Activated CD4-positive, alpha-beta memory T cell treated with anti-CD3 and anti-CD28 coated beads for 36 hours (primary cell): ENCODE results near the gene CCDC192. TPM values are rescaled to one million over a fixed set of nuclear protein-coding genes. Genes with fewer than 3 reads are reported as not detected.
"Not testable (repeated sequence)": the region's sequence is repeated elsewhere in the genome, so short reads cannot be mapped to it uniquely, and the experiment has no call there.

Experiments
- CTCF ChIA-PET: fragments of 350-600 bp; sonication (Branson Sonifier 250); formaldehyde crosslinking; loops from one replicate; lab custom pipeline; 2021; ENCODE audit warnings: antibody characterized with exemption, inconsistent platforms; lab: Charles Lee
- POLR2A ChIA-PET: fragments of 350-600 bp; sonication (Branson Sonifier 250); formaldehyde crosslinking; loops from one replicate; lab custom pipeline; 2021; ENCODE audit warnings: antibody characterized with exemption; lab: Charles Lee
- DNase-seq: peaks from one replicate; pipeline ENCODE4 v3.0.0-alpha.2; 2020
- H3K27ac Mint-ChIP-seq: one replicate; pipeline ENCODE4 v1.8.0; 2021; ENCODE audit warnings: mixed read lengths
- H3K27me3 Mint-ChIP-seq: one replicate; pipeline ENCODE4 v1.8.0; 2021; ENCODE audit warnings: mixed read lengths
- H3K36me3 Mint-ChIP-seq: one replicate; pipeline ENCODE4 v1.8.0; 2021; ENCODE audit warnings: mixed read lengths
- H3K4me1 Mint-ChIP-seq: one replicate; pipeline ENCODE4 v1.8.0; 2021; ENCODE audit warnings: low read depth, mixed read lengths
- H3K4me3 Mint-ChIP-seq: one replicate; pipeline ENCODE4 v1.8.0; 2021; ENCODE audit warnings: mild to moderate bottlenecking, mixed read lengths
- H3K9me3 Mint-ChIP-seq: one replicate; pipeline ENCODE4 v1.8.0; 2021; ENCODE audit warnings: mixed read lengths
- intact Hi-C: fragments of 100-400 bp; cut with micrococcal nuclease; formaldehyde crosslinking; loops from one replicate; pipeline ENCODE4 v1.15.1; 2023
- total RNA-seq, 2 experiments: library from RNA; stranded (reverse); gene quantifications; one replicate each; pipeline ENCODE4 v1.2.3, GENCODE V29; 2021

Gene CCDC192
- total RNA-seq, 2 experiments from 2014 or later: not detected

DNA sequence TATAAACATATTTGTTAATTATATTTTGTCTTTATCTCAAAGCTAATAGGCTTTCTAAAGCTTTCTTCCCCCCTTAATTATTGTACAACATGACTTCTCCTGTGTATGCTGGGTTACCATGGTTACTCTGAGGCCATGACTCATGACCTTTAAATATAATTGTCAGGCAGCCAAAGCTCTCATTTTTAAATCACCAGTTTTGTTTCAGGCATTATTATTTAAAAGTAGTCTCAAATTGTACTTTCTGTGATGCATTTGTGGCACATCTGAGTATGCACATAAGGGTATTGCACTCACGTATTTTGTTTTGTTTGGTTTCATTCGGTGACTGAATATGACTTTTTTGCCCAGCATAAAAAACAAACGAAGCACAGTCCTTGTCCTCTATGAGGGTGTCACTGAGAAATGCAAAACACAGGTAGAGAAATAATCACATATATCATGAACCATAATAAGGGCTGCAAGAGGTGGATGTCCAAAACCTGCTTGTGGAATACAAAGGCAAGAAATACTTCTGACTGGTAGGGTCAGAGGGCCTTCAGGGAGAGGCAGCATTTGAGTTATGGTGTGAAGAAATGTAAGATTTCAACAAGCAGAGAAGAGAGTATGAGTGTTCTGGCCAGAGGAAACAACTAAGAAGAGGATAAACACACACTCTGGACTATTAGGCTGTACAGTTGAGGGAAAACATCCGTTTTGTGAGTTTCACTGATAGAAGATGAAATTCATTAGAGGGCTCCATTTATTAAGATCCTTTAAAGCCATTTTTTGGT lies 2.1 kb downstream of the CCDC192 start:
- ChIA-PET POLR2A (no interaction called here), CTCF (no interaction called here)
- no peaks in the 10 kb centered on the region for H3K36me3 Mint-ChIP-seq
- no peak for DNase-seq
- no peak overlapping the region for H3K4me3 Mint-ChIP-seq
- no peaks in the 10 kb centered on the region for H3K9me3 Mint-ChIP-seq
- peaks cover 2% of the 10 kb centered on the region for H3K27me3 Mint-ChIP-seq
- no peaks in the 10 kb centered on the region for H3K4me1 Mint-ChIP-seq
- H3K27ac Mint-ChIP-seq: no peak overlapping the region
- intact Hi-C loops: no loop called here

DNA sequence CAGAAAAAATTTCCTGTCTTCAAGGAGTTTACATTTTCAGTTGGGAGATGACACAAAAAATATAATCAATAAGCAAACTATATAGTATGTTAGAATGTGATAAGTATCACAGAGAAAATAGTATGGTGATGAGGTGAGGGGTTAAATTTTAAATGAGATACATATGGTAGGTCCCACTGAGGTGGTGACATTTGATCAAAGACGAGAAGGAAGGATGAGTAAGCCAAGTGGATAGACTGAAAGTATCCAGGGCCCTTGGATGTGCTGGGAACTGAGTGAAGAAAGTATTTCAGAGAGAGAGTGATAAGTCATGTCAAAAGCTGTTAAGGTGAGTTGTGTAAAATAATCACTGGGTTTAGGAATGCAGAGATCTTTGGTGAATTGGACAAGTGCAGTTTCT lies 3.5 kb downstream of the CCDC192 start:
- intact Hi-C loops: no loop called here
- Mint-ChIP-seq H3K36me3 (no peaks in the 10 kb centered on the region), H3K27me3 (peaks cover 2% of the 10 kb centered on the region), H3K27ac (no peak overlapping the region), H3K4me1 (no peaks in the 10 kb centered on the region), H3K4me3 (no peak overlapping the region), H3K9me3 (no peaks in the 10 kb centered on the region)
- DNase-seq: no peak
- CTCF ChIA-PET: no interaction called here
- POLR2A ChIA-PET: no interaction called here

DNA sequence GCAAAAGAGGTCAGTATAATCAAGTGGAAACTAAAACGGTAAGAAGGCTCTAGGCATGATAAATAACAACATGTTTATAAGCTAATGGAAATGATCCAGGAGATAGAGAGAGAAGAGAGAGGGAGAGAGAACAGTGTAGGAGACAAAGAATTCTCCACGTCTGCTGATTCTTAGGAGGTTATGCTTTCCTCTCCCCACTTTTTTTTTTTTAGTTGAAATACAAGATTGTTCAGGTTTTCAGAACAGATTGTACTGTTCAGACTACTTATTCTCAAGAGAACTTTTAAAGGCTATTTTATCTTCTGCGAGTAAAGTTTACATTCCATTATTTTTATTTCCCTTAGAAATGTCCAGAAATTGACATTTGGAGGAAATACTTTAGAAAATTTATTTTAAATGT lies 4.0 kb downstream of the CCDC192 start:
- no peaks in the 10 kb centered on the region for H3K4me1 Mint-ChIP-seq
- ChIA-PET CTCF (no interaction called here), POLR2A (no interaction called here)
- H3K27me3 Mint-ChIP-seq: peaks cover 2% of the 10 kb centered on the region
- H3K4me3 Mint-ChIP-seq: no peak overlapping the region
- intact Hi-C loops: no loop called here
- H3K9me3 Mint-ChIP-seq: no peaks in the 10 kb centered on the region
- no peaks in the 10 kb centered on the region for H3K36me3 Mint-ChIP-seq
- no peak for DNase-seq
- H3K27ac Mint-ChIP-seq: no peak overlapping the region

GRCh38 chr5:127713083-127713482 lies 9.9 kb downstream of the CCDC192 start:
- not testable (repeated sequence) for H3K27ac Mint-ChIP-seq

DNA sequence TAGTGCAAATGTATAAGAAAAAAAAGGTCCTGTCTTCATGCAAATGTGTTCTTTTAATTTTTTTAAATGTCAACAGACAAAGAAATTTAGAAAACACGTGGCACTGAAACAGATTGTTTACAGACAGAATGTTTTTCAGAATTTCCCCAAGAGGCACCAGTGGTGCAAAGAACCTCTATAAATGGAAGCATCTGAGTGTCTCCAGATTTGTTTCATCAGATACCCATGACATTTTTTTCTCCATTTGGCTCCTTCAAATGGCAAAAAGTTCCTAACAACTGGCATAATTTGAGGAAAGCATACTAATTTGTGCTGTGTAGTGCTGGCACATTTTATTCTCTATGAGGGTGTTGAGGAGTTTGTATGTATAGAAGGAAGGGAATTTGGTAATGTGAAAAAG lies 15.0 kb downstream of the CCDC192 start:
- DNase-seq: no peak
- Mint-ChIP-seq H3K4me1 (no peaks in the 10 kb centered on the region), H3K9me3 (peaks cover 12% of the 10 kb centered on the region), H3K27ac (no peak overlapping the region), H3K36me3 (no peaks in the 10 kb centered on the region), H3K4me3 (no peak overlapping the region), H3K27me3 (peaks cover 7% of the 10 kb centered on the region)
- POLR2A ChIA-PET: no interaction called here
- CTCF ChIA-PET: no interaction called here
- intact Hi-C loops: no loop called here

More at GRCh38 chr5:127713083-127713482, 9.9 kb downstream of the CCDC192 start:
- POLR2A ChIA-PET, H3K4me3 Mint-ChIP-seq, H3K4me1 Mint-ChIP-seq, H3K36me3 Mint-ChIP-seq, DNase-seq, intact Hi-C loops, H3K9me3 Mint-ChIP-seq, CTCF ChIA-PET, H3K27me3 Mint-ChIP-seq: not testable (repeated sequence)

- DNase-seq: no peak
- Mint-ChIP-seq H3K4me3 (no peak overlapping the region), H3K27me3 (peaks cover 2% of the 10 kb centered on the region), H3K27ac (no peak overlapping the region), H3K36me3 (no peaks in the 10 kb centered on the region), H3K4me1 (no peaks in the 10 kb centered on the region), H3K9me3 (peaks cover 12% of the 10 kb centered on the region)
- intact Hi-C loops: no loop called here
- ChIA-PET CTCF (no interaction called here), POLR2A (no interaction called here)
These were observed 20.4 kb downstream of the CCDC192 start for GRCh38 chr5:127723571-127723970.

DNA sequence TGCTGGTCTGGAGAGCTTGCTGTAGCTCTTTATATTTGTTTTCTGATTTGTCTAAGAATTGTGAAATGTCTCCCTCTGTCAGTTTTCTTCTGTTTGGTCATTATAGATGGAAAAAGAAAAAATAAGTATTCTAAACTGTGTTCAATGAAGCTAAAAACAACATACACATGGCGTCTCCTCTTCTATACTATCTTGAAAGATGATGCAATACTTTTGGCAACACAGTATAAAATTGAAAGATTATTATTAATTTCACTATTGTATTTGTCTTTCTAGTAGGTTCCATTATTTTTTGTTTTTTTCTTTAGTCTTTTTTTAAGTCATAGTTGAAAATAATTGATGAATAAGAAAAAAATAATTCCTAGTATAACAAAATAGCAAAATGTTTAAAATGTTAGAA lies 22.5 kb downstream of the CCDC192 start:
- Mint-ChIP-seq H3K4me1 (no peaks in the 10 kb centered on the region), H3K27ac (no peak overlapping the region), H3K4me3 (no peak overlapping the region), H3K36me3 (no peaks in the 10 kb centered on the region), H3K9me3 (peaks cover 9% of the 10 kb centered on the region), H3K27me3 (peaks cover 2% of the 10 kb centered on the region)
- intact Hi-C loops: no loop called here
- DNase-seq: no peak
- CTCF ChIA-PET: no interaction called here
- POLR2A ChIA-PET: no interaction called here

GRCh38 chr5:127732963-127733362 lies 29.8 kb downstream of the CCDC192 start:
- ChIA-PET CTCF (no interaction called here), POLR2A (no interaction called here)
- H3K27me3 Mint-ChIP-seq: no peaks in the 10 kb centered on the region
- intact Hi-C loops: no loop called here
- DNase-seq: no peak
- no peaks in the 10 kb centered on the region for H3K36me3 Mint-ChIP-seq
- H3K4me1 Mint-ChIP-seq: no peaks in the 10 kb centered on the region
- no peak overlapping the region for H3K4me3 Mint-ChIP-seq
- H3K27ac Mint-ChIP-seq: no peak overlapping the region
- peaks cover 3% of the 10 kb centered on the region for H3K9me3 Mint-ChIP-seq

DNA sequence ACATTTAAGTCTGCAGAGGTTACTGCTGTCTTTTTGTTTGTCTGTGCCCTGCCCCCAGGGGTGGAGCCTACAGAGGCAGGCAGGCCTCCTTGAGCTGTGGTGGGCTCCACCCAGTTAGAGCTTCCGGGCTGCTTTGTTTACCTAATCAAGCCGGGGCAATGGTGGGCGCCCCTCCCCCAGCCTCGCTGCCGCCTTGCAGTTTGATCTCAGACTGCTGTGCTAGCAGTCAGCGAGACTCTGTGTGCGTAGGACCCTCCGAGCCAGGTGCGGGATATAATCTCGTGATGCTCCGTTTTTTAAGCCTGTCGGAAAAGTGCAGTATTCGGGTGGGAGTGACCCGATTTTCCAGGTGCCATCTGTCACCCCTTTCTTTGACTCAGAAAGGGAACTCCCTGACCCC lies 36.2 kb downstream of the CCDC192 start:
- DNase-seq, H3K36me3 Mint-ChIP-seq, CTCF ChIA-PET, H3K4me3 Mint-ChIP-seq, POLR2A ChIA-PET, intact Hi-C loops, H3K27ac Mint-ChIP-seq, H3K27me3 Mint-ChIP-seq, H3K9me3 Mint-ChIP-seq, H3K4me1 Mint-ChIP-seq: not testable (repeated sequence)

- H3K27me3 Mint-ChIP-seq: peaks cover 7% of the 10 kb centered on the region
- ChIA-PET CTCF (interaction anchor here (0.6 kb wide), 1 partner anchor 18 kb away, joined by 3 read pairs; no protein-coding TSS in a partner anchor), POLR2A (no interaction called here)
- H3K36me3 Mint-ChIP-seq: no peaks in the 10 kb centered on the region
- intact Hi-C loops: no loop called here
- H3K27ac Mint-ChIP-seq: no peak overlapping the region
- no peak for DNase-seq
- no peaks in the 10 kb centered on the region for H3K9me3 Mint-ChIP-seq
- H3K4me1 Mint-ChIP-seq: no peaks in the 10 kb centered on the region
- no peak overlapping the region for H3K4me3 Mint-ChIP-seq
These were observed 36.7 kb downstream of the CCDC192 start for GRCh38 chr5:127739807-127740384.

- H3K36me3 Mint-ChIP-seq: no peaks in the 10 kb centered on the region
- peaks cover 7% of the 10 kb centered on the region for H3K27me3 Mint-ChIP-seq
- no peak overlapping the region for H3K4me3 Mint-ChIP-seq
- DNase-seq: no peak
- POLR2A ChIA-PET: no interaction called here
- CTCF ChIA-PET: no interaction called here
- no peaks in the 10 kb centered on the region for H3K4me1 Mint-ChIP-seq
- intact Hi-C loops: no loop called here
- no peaks in the 10 kb centered on the region for H3K9me3 Mint-ChIP-seq
- H3K27ac Mint-ChIP-seq: no peak overlapping the region
These were observed 38.2 kb downstream of the CCDC192 start for GRCh38 chr5:127741412-127741811.

DNA sequence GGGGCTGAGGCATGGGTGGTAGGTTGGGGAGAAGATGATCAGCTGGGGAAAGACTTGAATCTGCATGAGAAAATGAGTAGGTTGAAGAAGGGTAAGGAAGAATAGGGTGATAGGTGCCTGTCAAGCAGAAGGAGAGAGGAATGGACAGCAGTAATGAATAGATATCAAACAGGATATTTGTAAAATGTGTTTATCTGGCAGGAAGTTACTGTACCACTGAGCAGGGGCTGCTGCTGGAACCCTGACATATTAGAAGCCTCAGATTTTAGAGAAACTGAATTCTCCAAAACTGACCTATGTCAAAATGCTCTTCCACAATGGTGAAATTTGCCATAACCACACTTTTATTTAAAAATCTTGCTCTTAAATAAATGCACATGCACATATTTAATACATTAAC lies 41.0 kb downstream of the CCDC192 start:
- no peak overlapping the region for H3K4me3 Mint-ChIP-seq
- intact Hi-C loops: no loop called here
- no peaks in the 10 kb centered on the region for H3K4me1 Mint-ChIP-seq
- H3K27ac Mint-ChIP-seq: no peak overlapping the region
- DNase-seq: no peak
- no peaks in the 10 kb centered on the region for H3K9me3 Mint-ChIP-seq
- H3K27me3 Mint-ChIP-seq: peaks cover 6% of the 10 kb centered on the region
- ChIA-PET POLR2A (no interaction called here), CTCF (no interaction called here)
- H3K36me3 Mint-ChIP-seq: no peaks in the 10 kb centered on the region

DNA sequence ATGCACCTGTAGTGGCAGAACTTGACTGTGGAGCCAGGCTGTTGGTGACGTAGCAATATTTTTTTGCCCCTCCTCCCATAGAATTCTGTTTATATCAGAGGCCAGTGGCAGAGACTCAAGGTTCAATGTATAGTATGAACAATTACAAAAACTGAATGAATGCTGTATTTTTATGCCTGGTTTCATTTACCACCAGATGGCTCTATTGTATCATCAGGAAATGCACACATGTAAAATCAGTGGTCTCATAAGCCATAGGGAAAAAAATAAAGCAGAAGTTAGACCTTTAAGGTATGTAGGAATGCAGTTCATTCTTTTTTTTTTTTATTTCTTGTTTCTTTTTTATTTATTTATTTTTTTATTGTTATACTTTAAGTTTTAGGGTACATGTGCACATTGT lies 43.6 kb downstream of the CCDC192 start:
- H3K27me3 Mint-ChIP-seq: peaks cover 6% of the 10 kb centered on the region
- no peak for DNase-seq
- H3K27ac Mint-ChIP-seq: no peak overlapping the region
- CTCF ChIA-PET: no interaction called here
- H3K4me1 Mint-ChIP-seq: no peaks in the 10 kb centered on the region
- no peaks in the 10 kb centered on the region for H3K36me3 Mint-ChIP-seq
- intact Hi-C loops: loop anchor here (2.0 kb wide), 1 partner anchor 454 kb away; no protein-coding TSS in a partner anchor
- no peak overlapping the region for H3K4me3 Mint-ChIP-seq
- no peaks in the 10 kb centered on the region for H3K9me3 Mint-ChIP-seq
- POLR2A ChIA-PET: no interaction called here
